ENCODE results near the gene RPS19BP1.
A peak's percentile ranks its signal among the peaks of the same experiment; 100 is the strongest.

RPS19BP1 gene

GRCh38 chr22:39558950-39559349, 26.4 kb upstream of the RPS19BP1 start:
- DNase-seq: no peak

DNA sequence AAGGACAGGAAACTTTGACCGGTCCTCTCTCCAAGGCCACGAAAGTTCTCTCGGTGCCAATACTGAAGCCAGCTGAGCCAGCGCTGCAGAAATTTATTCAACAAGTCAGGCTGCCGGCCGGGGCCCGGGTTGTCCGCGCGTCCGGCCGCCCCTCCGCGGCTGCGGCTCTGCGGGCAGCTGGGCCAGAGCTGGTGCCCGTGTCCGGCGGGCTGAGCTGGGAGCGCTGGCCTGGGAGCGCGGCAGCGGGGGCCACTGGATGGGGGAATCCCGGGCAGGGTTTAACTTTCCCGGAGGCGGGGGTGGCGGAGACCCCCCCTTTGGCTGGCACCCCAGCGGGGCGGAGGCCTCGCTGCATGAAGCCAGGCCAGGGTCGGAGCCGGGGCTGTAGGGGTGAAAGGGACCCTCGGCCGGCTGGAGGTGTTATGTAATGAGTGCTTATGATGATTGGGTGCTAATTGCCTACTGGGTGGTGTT, 25.7 kb upstream of the RPS19BP1 start:
- no peak for DNase-seq

DNA sequence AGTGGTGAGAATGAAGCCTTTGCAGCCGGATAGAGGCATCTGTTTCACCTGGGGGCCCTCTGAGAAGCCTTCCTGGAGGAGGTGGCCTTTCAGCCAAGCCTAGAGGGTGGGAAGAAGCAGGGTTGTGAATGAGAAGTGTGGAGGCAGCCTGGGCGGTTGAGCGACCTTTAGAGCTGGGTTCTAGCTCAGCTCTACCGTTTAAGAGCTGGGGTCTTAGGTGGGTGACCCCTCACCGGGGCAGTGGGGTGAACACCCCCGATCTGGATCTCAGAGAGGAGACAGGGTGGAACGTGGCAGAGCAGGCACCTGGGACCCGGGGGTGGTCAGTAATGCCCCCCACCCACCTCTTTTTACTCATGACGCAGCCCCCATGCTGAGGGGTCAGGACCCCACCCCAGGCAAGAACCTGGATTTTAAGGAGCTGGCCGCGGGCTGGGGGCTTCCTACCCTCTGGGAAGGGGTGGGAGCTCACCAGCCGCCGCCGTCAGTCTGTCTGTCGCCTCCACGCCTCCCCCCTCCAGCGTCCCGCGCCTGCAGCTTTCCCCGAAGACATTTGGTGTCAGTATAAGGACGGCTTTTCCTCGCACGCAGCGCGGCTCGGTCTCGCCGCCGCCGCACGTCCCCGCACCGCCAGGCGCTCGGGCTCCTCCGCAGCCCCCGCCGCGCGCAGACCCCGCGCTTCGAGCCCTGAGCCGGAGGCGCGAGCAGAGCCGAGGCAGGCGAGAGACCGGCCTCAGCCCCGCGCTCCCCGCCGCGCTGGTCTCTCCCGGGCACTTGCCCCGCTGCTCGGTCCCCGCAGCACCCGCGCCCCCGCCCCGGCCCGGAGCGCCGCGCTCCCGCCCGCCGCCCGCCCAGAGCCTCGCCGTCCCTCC, 24.7 kb upstream of the RPS19BP1 start:
- peak in 1 of 2 experiments; percentile 36 for DNase-seq

- no peak for DNase-seq
These were observed 21.6 kb upstream of the RPS19BP1 start for GRCh38 chr22:39554151-39554550.

DNA sequence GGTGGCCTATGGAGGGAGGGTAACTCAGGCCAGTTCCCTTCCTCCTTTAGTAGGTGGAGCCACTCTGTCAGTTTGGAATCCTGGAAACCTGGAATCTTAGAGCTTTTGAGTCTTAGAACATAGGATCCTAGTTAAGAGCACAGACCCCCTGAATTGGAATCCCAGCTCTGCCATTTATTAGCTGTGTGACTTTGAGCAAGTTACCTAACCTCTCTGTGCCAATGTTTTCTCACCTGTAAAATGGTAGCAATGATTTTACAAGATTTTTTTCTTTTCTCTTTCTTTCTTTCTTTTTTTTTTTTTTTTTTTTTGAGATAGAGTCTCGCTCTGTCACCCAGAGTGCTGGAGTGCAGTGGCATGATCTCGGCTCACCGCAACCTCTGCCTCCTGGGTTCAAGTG, 20.9 kb upstream of the RPS19BP1 start:
- no peak for DNase-seq

DNA sequence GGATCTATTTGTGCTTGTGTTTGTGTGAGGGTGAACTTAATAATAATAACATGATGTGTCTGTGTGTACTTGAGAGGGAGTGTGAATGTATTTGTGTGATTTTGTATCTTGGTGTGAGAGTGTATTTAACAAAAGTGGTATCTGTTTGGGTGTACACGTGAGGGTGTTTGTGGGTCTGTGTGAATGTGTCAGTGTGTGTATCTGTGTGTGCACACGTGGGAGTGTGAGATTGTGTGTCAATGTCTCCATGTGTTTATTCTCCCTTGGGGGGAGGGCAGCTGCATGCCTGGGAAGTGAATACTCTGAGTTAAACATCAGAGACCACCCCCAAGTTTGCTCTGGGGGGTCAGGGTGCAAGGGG, 15.0 kb upstream of the RPS19BP1 start:
- DNase-seq: no peak

DNA sequence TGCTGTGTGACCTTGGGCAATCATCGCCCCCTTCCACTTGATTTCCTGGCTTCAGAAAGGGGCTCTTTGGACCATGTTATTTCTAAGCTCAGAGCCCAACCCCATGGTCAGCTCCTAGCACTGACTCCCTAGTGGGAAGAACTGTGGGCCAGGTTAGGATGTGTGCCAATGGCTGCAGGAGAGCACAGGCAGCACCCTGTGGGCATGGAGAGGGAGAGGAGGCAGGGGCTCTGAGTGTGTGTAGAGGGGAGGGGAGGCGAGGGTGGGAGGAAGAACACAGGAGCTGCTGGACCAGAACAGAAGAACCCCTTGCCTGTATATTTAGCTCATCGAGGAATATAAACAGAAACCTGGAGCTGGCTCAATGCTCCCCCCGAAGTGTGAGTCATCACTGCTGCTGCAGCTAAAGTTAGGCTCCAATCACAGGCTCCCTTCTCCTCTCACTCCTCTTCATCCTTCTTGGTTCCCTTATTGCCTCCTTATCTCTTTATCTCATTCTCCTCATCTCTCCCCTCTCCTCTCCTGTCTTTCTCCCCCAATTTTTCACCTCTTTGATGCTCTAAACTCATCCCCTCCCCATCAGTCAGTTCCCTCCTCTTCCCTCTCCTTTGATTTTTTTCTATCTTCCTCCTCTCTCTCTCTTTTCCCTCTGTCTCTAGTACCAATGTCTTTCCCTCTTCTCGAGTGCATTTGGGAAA, 14.5 kb upstream of the RPS19BP1 start:
- peak in 1 of 2 experiments; percentile 39 for DNase-seq

DNA sequence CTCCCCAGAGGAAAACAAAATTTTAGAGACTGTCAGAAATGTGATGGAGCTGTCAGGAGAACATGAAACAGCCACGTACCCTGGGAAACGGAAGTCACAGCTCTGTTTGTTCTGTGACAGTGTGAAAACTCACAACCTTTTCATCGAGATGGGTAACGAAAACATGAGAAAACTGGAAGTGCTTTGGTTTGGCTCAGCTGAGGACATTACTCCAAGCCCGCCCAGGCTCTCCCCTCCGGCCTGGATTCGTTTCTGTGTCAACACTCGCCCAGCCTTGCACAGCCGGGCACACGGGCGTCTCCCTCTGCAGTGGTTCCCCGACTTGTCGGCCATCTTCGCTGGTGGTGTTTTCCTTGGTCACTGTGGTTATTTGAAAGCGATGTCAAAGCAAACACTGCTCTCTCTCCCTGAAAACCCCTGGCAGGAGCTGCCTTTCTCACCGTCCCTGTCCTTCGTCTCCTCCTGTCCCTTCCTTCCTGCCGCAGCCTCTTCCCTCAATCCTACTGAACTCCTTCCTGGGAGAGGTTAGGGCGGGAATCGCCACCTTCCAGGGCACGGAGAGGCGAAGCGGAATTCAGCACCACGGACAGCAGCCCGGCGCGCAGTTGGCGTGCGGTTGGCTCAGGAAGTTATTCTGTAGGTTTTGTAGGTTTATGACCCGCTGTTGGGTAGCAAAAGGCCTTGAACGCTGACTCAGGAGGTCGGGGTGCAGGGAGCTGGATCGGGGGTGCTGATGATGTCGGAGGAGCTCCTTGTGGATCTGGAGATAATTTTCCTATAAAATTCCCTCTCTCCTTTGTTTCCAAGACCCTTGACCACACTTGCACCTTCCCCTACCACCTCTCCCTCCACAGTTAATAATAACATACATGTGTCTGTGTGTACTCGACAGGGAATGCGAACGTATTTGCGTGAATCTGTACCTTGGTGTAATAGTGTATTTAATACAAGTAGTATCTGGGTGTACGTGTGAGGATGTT, 13.1 kb upstream of the RPS19BP1 start:
- DNase-seq: no peak

- DNase-seq: no peak
These were observed 10.5 kb upstream of the RPS19BP1 start for GRCh38 chr22:39543095-39543494.

GRCh38 chr22:39537975-39538374, 5.4 kb upstream of the RPS19BP1 start:
- DNase-seq: no peak

GRCh38 chr22:39536711-39537110, 4.2 kb upstream of the RPS19BP1 start:
- no peak for DNase-seq

DNA sequence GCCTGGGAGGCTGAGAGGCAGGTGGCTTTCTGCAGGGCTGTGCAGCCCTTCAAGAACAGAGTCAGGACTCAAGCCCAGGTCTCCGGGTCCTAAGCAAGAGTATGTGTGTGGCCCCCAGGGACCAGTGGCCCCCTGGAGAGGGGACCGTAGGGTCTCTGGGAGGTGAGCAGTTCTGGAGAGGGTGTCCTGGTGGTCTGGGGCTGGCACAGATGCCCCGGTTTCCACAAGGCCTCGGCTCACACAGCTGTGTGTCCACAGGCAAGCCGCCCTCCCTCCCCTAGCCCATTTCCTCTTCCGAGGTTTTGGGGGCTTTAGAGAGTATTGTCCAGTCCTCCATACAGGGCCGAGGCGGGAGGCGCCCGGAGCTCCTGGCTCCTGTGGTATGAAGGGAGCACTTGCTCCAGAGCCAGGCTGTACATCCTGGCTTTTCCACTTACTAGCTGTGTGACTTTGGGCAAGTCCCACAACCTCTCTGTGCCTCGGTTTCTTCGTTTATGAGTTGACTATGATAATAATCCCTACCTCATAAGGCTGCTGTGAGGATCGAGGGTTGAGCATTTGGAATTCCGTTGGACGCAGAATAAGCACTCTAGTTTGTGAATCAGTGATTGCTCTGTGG, 3.4 kb upstream of the RPS19BP1 start:
- no peak for DNase-seq

GRCh38 chr22:39535357-39535725, 2.8 kb upstream of the RPS19BP1 start:
- DNase-seq: no peak

- peak; percentile 41 to 83 for DNase-seq
These were observed 2.2 kb upstream of the RPS19BP1 start for GRCh38 chr22:39534591-39535356.

DNA sequence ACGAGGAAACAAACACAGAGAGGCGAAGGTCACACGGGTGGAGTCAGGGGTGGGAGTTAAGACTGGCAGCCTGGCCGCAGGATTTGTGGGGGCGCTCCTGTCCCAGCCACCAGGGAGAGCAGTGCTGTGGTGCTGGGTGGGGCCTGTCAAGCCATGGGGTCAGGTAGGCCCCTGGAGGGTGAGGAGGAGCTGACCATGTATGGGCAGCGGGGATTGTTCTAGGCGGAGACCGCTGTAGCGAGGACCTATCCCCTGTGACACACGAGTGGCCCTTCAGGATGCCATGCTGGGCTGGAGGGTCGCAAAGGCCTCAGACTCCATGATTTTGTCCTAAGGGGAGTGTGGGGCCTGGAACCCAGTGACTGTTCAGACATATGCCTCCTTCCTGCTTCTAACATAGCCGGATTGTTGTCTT, 1.6 kb upstream of the RPS19BP1 start:
- no peak for DNase-seq

- DNase-seq: peak; percentile 18 to 39
These were observed 1.7 kb downstream of the RPS19BP1 start for GRCh38 chr22:39530692-39531331.

DNA sequence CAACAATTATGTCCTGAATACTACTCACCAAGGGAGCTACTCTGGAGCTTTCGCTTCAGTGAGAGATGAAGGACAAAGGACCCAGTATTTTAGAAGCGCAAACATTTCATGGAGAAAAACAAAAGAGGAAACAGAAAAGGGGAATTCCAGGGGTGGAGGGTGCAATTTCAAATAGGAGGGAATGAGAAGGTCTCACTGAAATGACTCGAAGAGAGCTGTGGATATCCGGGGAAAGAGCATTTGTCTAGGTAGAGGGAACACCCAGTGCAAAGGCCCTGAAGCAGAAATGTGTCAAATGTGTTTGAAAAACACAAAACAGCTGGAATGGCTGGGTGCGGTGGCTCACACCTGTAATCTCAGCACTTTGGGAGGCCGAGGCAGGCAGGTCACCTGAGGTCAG, 2.4 kb downstream of the RPS19BP1 start:
- DNase-seq: no peak

DNA sequence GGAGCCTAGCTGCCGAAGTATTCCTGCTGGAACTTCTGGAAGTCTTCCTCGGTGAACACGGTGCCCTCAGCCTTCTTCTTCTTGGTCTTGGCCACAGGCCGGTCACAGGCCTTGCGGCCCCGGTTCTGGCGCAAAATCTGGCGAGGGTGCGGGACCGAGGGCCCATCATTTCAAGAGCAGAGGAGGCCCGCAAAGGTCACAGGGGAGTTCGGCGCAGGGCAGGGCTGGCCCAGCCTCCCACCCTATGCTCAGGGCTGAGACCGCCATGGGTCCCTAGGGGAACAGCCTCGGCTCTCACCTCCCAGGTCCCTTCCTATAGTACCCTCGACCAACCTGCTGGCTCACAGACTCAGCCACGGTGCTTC, 3.1 kb downstream of the RPS19BP1 start:
- DNase-seq: no peak

DNA sequence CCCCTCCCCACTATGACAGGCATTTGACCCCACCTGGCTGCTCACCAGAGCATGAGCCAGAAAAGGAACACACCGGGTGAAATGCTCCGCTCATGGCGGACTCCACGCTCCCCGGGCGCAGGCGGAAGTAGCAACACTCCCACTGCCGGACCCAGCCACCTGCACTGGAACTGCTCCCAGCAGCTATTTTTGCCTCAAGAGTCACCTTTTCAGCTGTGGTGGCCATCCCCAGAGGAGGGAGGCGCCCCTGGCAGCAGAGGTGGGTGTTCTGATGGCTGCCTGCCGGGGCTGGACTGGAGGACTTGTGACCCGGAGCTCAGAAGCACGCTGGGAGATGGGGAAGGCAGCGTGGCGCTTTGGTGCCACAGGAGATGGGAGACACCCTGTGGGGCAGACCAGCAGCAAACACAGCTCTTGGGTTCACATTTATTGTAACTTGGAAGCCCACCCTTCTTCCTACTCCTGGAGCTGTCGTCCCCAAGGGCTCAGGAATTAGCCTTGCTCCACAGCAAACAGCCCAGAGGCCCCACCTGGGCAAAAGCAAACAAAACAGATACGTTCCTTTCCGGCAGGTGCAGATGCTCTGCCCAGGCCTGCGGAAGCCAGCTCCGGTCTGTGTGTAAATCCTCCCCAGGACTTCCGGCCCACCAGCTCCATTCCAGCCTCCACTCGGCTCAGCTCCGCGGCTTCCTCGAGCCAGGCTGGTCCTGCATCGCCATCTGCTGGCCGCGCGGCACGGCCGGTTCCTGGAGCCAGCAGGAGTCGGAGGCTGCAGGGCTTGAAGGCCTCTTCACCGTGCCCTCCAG, 3.7 kb downstream of the RPS19BP1 start:
- DNase-seq: peak; percentile 79 to 89

DNA sequence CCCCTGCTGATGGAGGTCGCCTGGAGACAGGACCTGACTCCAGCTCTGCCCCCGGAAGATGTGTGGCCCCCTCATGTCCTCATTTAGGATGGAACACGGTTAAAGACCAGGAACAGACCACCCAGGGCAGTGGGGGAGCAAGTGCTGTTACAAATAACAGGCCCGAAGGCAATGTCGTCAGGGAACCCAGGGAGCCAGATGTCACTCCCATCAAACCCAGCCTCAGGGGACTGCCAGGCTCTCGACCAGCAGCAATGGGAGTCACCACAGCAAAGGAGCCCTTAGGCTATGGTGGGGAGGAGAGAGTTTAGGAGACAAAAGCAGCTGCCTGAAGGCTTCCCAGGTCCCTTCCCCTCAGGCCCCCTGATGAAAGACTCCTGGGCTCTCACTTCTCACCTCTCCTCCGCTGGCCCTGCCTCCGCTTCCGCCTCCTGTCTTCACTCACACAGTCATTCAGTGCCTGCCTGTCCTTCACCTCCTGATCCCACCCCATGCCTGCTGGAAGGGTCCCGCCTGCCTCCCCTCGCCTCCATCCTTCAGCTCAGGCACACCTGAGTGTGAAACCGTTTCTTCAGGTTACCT, 4.4 kb downstream of the RPS19BP1 start:
- no peak for DNase-seq
